Endothelial cell of umbilical vein (primary cell): ENCODE results near the gene TIGIT. TPM values are rescaled to one million over a fixed set of nuclear protein-coding genes. Genes with fewer than 3 reads are reported as not detected.

ENCODE experiments used
- BruUV-seq: library from RNA; stranded (reverse); fragments of 400-500 nt; replicated peaks from 2 replicates; lab custom pipeline; 2021; lab: Mats Ljungman, UMichigan
- CTCF ChIA-PET: fragments of 300-600, 350-600 bp; sonication (Branson Sonifier 250); formaldehyde crosslinking; loops from one replicate; lab custom pipeline; 2021; ENCODE audit warnings: antibody characterized with exemption, inconsistent platforms; lab: Charles Lee
- POLR2A ChIA-PET: fragments of 300-600, 350-600 bp; sonication (Branson Sonifier 250); formaldehyde crosslinking; loops from one replicate; lab custom pipeline; 2021; ENCODE audit warnings: antibody characterized with exemption, inconsistent platforms; lab: Charles Lee
- DNase-seq: peaks from one replicate; pipeline ENCODE4 v3.0.0-alpha.2; 2011; ENCODE audit warnings: low read depth, low spot score
- FAIRE-seq: peaks from 2 replicates; lab custom pipeline; 2011; peaks lifted over from hg19 to GRCh38; lab: Jason Lieb, UNC
- H2AFZ ChIP-seq: 2 replicates; pipeline ENCODE4 v1.6.0; 2012; ENCODE audit warnings: low read depth, low read length, control low read depth, inconsistent platforms
- H3K27ac ChIP-seq: 2 replicates; pipeline ENCODE4 v1.5.1; 2011; ENCODE audit warnings: low read depth, mild to moderate bottlenecking, control low read depth, low read length, moderate library complexity; ENCODE audit not compliant: insufficient read depth
- H3K27me3 ChIP-seq, 2 experiments: 2 replicates each; pipeline versions ENCODE4 v1.6.0 to v1.6.1; 2011; ENCODE audit warnings: low read length in 2 of 2, mixed read lengths in 1 of 2; ENCODE audit not compliant: control insufficient read depth in 2 of 2, insufficient read depth in 2 of 2
- H3K36me3 ChIP-seq, 2 experiments: 2 replicates in 1 of 2; 3 replicates in 1 of 2; pipeline ENCODE4 v1.5.1; 2011; ENCODE audit warnings: low read length in 2 of 2, mild to moderate bottlenecking in 1 of 2, moderate library complexity in 1 of 2; ENCODE audit not compliant: control insufficient read depth in 2 of 2, insufficient read depth in 2 of 2; ENCODE audit errors: extremely low read depth in 1 of 2
- H3K4me1 ChIP-seq: 3 replicates; pipeline ENCODE4 v1.5.1; 2011; ENCODE audit warnings: mild to moderate bottlenecking, low read length; ENCODE audit not compliant: control insufficient read depth, insufficient read depth; ENCODE audit errors: extremely low read depth
- H3K4me2 ChIP-seq: 2 replicates; pipeline ENCODE4 v1.6.1; 2011; ENCODE audit warnings: low read length, control low read depth, mixed read lengths; ENCODE audit not compliant: insufficient read depth
- H3K4me3 ChIP-seq, 3 experiments: fragments of 200-600 bp in 1 of 3; sonication (generic), shearing (Covaris generic) in 1 of 3; replicated peaks in 1 of 3; 2 replicates each; pipeline ENCODE4 v1.5.1; 2011 to 2016; ENCODE audit warnings: control low read depth in 3 of 3, low read length in 3 of 3, mild to moderate bottlenecking in 2 of 3, inconsistent platforms in 1 of 3, low read depth in 1 of 3, moderate library complexity in 1 of 3; ENCODE audit not compliant: insufficient read depth in 1 of 3
- H3K79me2 ChIP-seq: 2 replicates; pipeline ENCODE4 v1.6.0; 2012; ENCODE audit warnings: low read length, inconsistent platforms; ENCODE audit not compliant: control insufficient read depth, insufficient read depth
- H3K9ac ChIP-seq: replicated peaks from 2 replicates; pipeline ENCODE3; 2011; ENCODE audit warnings: low read length, control low read depth; ENCODE audit not compliant: insufficient read depth; ENCODE audit errors: extremely low read depth
- H3K9me1 ChIP-seq: replicated peaks from 3 replicates; pipeline ENCODE4 v1.6.0; 2011; ENCODE audit warnings: mild to moderate bottlenecking, low read length; ENCODE audit not compliant: control insufficient read depth, insufficient read depth; ENCODE audit errors: extremely low read depth
- H3K9me3 ChIP-seq: replicated peaks from 2 replicates; pipeline ENCODE4 v1.5.1; 2012; ENCODE audit warnings: low read length, inconsistent platforms; ENCODE audit not compliant: control insufficient read depth, insufficient read depth
- H4K20me1 ChIP-seq: replicated peaks from 2 replicates; pipeline ENCODE3; 2011; ENCODE audit warnings: mild to moderate bottlenecking, low read length; ENCODE audit not compliant: control insufficient read depth, insufficient read depth; ENCODE audit errors: extremely low read depth
- EZH2 ChIP-seq: IDR thresholded peaks from 2 replicates; pipeline ENCODE4 v1.6.1; 2012; ENCODE audit warnings: borderline replicate concordance, low read depth, mild to moderate bottlenecking, moderate library complexity, low read length, inconsistent platforms; ENCODE audit not compliant: severe bottlenecking
- FOS ChIP-seq: IDR thresholded peaks from 2 replicates; pipeline ENCODE4 v1.6.1; 2011; ENCODE audit warnings: mild to moderate bottlenecking, low read length, moderate library complexity, borderline replicate concordance; ENCODE audit not compliant: insufficient read depth
- GATA2 ChIP-seq: IDR thresholded peaks from 2 replicates; pipeline ENCODE4 v1.7.0; 2011; ENCODE audit warnings: low read depth, mild to moderate bottlenecking, moderate library complexity, mixed read lengths, low read length; ENCODE audit not compliant: insufficient read length, insufficient read depth
- JUN ChIP-seq: IDR thresholded peaks from 2 replicates; pipeline ENCODE4 v1.6.1; 2011; ENCODE audit warnings: borderline replicate concordance, low read depth; ENCODE audit not compliant: insufficient read length, insufficient read depth
- MAX ChIP-seq: IDR thresholded peaks from 2 replicates; pipeline ENCODE4 v1.6.1; 2011; ENCODE audit not compliant: insufficient read depth, insufficient read length
- MYC ChIP-seq: IDR thresholded peaks from one replicate; pipeline ENCODE4 v1.6.1; 2011; ENCODE audit warnings: mild to moderate bottlenecking, low read depth, low read length
- POLR2A ChIP-seq: IDR thresholded peaks from 2 replicates; pipeline ENCODE4 v1.6.1; 2012; ENCODE audit warnings: low read depth, mild to moderate bottlenecking, control low read depth, low read length
- POLR2AphosphoS5 ChIP-seq: IDR thresholded peaks from 2 replicates; pipeline ENCODE4 v1.6.1; 2012; ENCODE audit warnings: low read depth, mild to moderate bottlenecking, control low read depth, low read length, moderate library complexity; ENCODE audit not compliant: insufficient read depth
- dilution Hi-C: fragments of 300-500 bp; cut with MboI; formaldehyde crosslinking; loops from one replicate; pipeline ENCODE4 v1.15.0; 2019; ENCODE audit warnings: low sequenced_read_pairs; ENCODE audit not compliant: extremely low pct_ligation_motif_present
- intact Hi-C: fragments of 100-400 bp; cut with micrococcal nuclease; formaldehyde crosslinking; loops from one replicate; pipeline ENCODE4 v1.10.0; 2022
- polyA plus RNA-seq, 4 experiments: library from polyadenylated mRNA; depleted of rRNA in 3 of 4; stranded (reverse) in 3 of 4; unstranded in 1 of 4; fragments of >200 nt; gene quantifications; 2 replicates each; pipeline versions ENCODE4 v1.2.1 to v1.2.3, GENCODE V29; 2011 to 2012; ENCODE audit warnings: missing spikeins in 1 of 4
- total RNA-seq: library from RNA; stranded (reverse); gene quantifications from 2 replicates; pipeline ENCODE4 v1.2.3, GENCODE V29; 2021
- TF ChIP-seq, protein P1 (sequence below), 2 donors: IDR thresholded peaks; 1 replicate in 1 of 2; 2 replicates in 1 of 2; pipeline ENCODE4 v1.5.1; 2011; ENCODE audit warnings: low read length in 2 of 2, mild to moderate bottlenecking in 2 of 2, moderate library complexity in 2 of 2, control low read depth in 1 of 2, inconsistent platforms in 1 of 2, low read depth in 1 of 2; ENCODE audit not compliant: insufficient read depth in 1 of 2; ENCODE audit errors: extremely low read depth in 1 of 2

The TIGIT gene
- total and polyA plus RNA-seq, 2 donors (not counting 3 experiments of a cell fraction or from before 2014, with no cell fraction given): not detected

GRCh38 chr3:114307222-114307830, 13.5 kb downstream of the TIGIT start:
- H2AFZ ChIP-seq: no peak overlapping the region
- H3K4me3 ChIP-seq: no peak overlapping the region
- no peak for DNase-seq
- no peaks in the 10 kb centered on the region for H3K9me3 ChIP-seq
- no peaks in the 10 kb centered on the region for H3K36me3 ChIP-seq
- CTCF ChIA-PET: interaction anchor here (0.7 to 1.4 kb wide), 3 partner anchors 16 to 152 kb away, joined by 3 read pairs; no protein-coding TSS in a partner anchor
- peaks cover 2 to 6% of the 10 kb centered on the region in 2 experiments for H3K27me3 ChIP-seq
- no peak overlapping the region for H3K27ac ChIP-seq
- no peak for TF ChIP-seq POLR2AphosphoS5
- dilution Hi-C loops (no loop called here), intact Hi-C loops (no loop called here)
- no peaks in the 10 kb centered on the region for H3K4me1 ChIP-seq
- POLR2A ChIA-PET: no interaction called here
- H4K20me1 ChIP-seq: no peaks in the 10 kb centered on the region
- H3K79me2 ChIP-seq: no peaks in the 10 kb centered on the region
- no peak overlapping the region for H3K9ac ChIP-seq
- BruUV-seq: no TSS peak
- H3K4me2 ChIP-seq: no peak overlapping the region
- H3K9me1 ChIP-seq: no peaks in the 10 kb centered on the region
- no peak for FAIRE-seq

- H2AFZ ChIP-seq: no peak overlapping the region
- FAIRE-seq (no peak), DNase-seq (no peak)
- no TSS peak for BruUV-seq
- TF ChIP-seq JUN (no peak), EZH2 (no peak), GATA2 (no peak), POLR2AphosphoS5 (no peak), MAX (no peak), FOS (no peak), MYC (no peak), POLR2A (no peak)
- TF ChIP-seq, protein P1, sequence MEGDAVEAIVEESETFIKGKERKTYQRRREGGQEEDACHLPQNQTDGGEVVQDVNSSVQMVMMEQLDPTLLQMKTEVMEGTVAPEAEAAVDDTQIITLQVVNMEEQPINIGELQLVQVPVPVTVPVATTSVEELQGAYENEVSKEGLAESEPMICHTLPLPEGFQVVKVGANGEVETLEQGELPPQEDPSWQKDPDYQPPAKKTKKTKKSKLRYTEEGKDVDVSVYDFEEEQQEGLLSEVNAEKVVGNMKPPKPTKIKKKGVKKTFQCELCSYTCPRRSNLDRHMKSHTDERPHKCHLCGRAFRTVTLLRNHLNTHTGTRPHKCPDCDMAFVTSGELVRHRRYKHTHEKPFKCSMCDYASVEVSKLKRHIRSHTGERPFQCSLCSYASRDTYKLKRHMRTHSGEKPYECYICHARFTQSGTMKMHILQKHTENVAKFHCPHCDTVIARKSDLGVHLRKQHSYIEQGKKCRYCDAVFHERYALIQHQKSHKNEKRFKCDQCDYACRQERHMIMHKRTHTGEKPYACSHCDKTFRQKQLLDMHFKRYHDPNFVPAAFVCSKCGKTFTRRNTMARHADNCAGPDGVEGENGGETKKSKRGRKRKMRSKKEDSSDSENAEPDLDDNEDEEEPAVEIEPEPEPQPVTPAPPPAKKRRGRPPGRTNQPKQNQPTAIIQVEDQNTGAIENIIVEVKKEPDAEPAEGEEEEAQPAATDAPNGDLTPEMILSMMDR (IDR thresholded peaks at IDR 0.05; ENCODE audit: extremely low read depth in 1 of 2, insufficient read depth in 1 of 2, low read depth in 1 of 2, low read length in 2 of 2): no peak
- CTCF ChIA-PET: interaction anchor here (1.0 to 1.4 kb wide), 2 partner anchors 20 to 152 kb away, joined by 3 read pairs; no protein-coding TSS in a partner anchor
- no peaks in the 10 kb centered on the region for H3K9me1 ChIP-seq
- no peak overlapping the region for H3K27ac ChIP-seq
- dilution Hi-C loops (no loop called here), intact Hi-C loops (no loop called here)
- POLR2A ChIA-PET: no interaction called here
- no peak overlapping the region for H3K4me2 ChIP-seq
- no peaks in the 10 kb centered on the region for H4K20me1 ChIP-seq
- H3K79me2 ChIP-seq: no peaks in the 10 kb centered on the region
- H3K9ac ChIP-seq: no peak overlapping the region
- no peak overlapping the region for H3K4me3 ChIP-seq
- no peaks in the 10 kb centered on the region for H3K4me1 ChIP-seq
- H3K36me3 ChIP-seq: no peaks in the 10 kb centered on the region
- no peaks in the 10 kb centered on the region for H3K9me3 ChIP-seq
- peaks cover 2 to 6% of the 10 kb centered on the region in 2 experiments for H3K27me3 ChIP-seq
Observed at GRCh38 chr3:114307832-114308231, 14.0 kb downstream of the TIGIT start.
